CD14-positive monocyte (primary cell): ENCODE data around the gene RASD2. TPM values are rescaled to one million over a fixed set of nuclear protein-coding genes. Genes with fewer than 3 reads are reported as not detected.

Source experiments
- DNase-seq, 3 donors: peaks; one replicate each; pipeline ENCODE4 v3.0.0-alpha.2; 2011 to 2022
- H2AFZ ChIP-seq: 2 replicates; pipeline ENCODE4 v1.6.0; 2012; ENCODE audit warnings: mild to moderate bottlenecking, low read depth, low read length, inconsistent platforms; ENCODE audit not compliant: insufficient read depth, poor library complexity, severe bottlenecking
- H3K27ac ChIP-seq, 2 donors: 1 replicate in 1 of 2; 2 replicates in 1 of 2; pipeline ENCODE4 v1.5.1; 2012 to 2013; ENCODE audit warnings: low read length in 2 of 2, control low read depth in 1 of 2, inconsistent platforms in 1 of 2, low read depth in 1 of 2, mild to moderate bottlenecking in 1 of 2
- H3K27me3 ChIP-seq, 2 donors: one replicate each; pipeline versions ENCODE4 v1.6.0 to v1.6.1; 2011 to 2013; ENCODE audit warnings: low read length in 2 of 2; ENCODE audit not compliant: control insufficient read depth in 2 of 2, insufficient read depth in 2 of 2
- H3K36me3 ChIP-seq, 2 donors: replicated peaks in 1 of 2; 1 replicate in 1 of 2; 2 replicates in 1 of 2; pipeline versions ENCODE4 v1.5.1 to v1.6.1; 2012 to 2013; ENCODE audit warnings: low read length in 2 of 2, control low read depth in 1 of 2, inconsistent platforms in 1 of 2, mild to moderate bottlenecking in 1 of 2; ENCODE audit not compliant: insufficient read depth in 2 of 2, control insufficient read depth in 1 of 2
- H3K4me1 ChIP-seq, 2 donors: 1 replicate in 1 of 2; 2 replicates in 1 of 2; pipeline versions ENCODE4 v1.5.1 to v1.6.1; 2012 to 2013; ENCODE audit warnings: low read length in 2 of 2, control low read depth in 1 of 2, inconsistent platforms in 1 of 2, mild to moderate bottlenecking in 1 of 2, moderate library complexity in 1 of 2; ENCODE audit not compliant: insufficient read depth in 2 of 2, control insufficient read depth in 1 of 2
- H3K4me2 ChIP-seq: replicated peaks from 2 replicates; pipeline ENCODE3; 2012; ENCODE audit warnings: low read length, moderate library complexity, mild to moderate bottlenecking; ENCODE audit not compliant: poor library complexity, severe bottlenecking; ENCODE audit errors: extremely low read depth
- H3K4me3 ChIP-seq, 3 experiments: fragments of 200-600 bp in 1 of 3; sonication (generic) in 1 of 3; replicated peaks in 1 of 3; 1 replicate in 2 of 3; 2 replicates in 1 of 3; pipeline ENCODE4 v1.5.1; 2011 to 2013; ENCODE audit warnings: low read length in 3 of 3, mild to moderate bottlenecking in 3 of 3, control low read depth in 2 of 3, low read depth in 2 of 3, inconsistent platforms in 1 of 3, moderate library complexity in 1 of 3
- H3K79me2 ChIP-seq: 2 replicates; pipeline ENCODE4 v1.6.0; 2012; ENCODE audit warnings: mild to moderate bottlenecking, control low read depth, inconsistent platforms, low read length, moderate library complexity; ENCODE audit not compliant: insufficient read depth
- H3K9ac ChIP-seq: 2 replicates; pipeline ENCODE4 v1.6.0; 2017; ENCODE audit warnings: low read length, mild to moderate bottlenecking; ENCODE audit not compliant: insufficient read depth, poor library complexity, severe bottlenecking
- H3K9me3 ChIP-seq, 2 donors: replicated peaks in 1 of 2; 1 replicate in 1 of 2; 2 replicates in 1 of 2; pipeline versions ENCODE4 v1.5.1 to v1.6.1; 2012 to 2013; ENCODE audit warnings: low read length in 2 of 2, control low read depth in 1 of 2; ENCODE audit not compliant: control insufficient read depth in 1 of 2, insufficient read depth in 1 of 2
- H4K20me1 ChIP-seq: 2 replicates; pipeline ENCODE4 v1.6.0; 2012; ENCODE audit warnings: mild to moderate bottlenecking, low read length, control low read depth, moderate library complexity; ENCODE audit not compliant: insufficient read depth
- H3K27ac Mint-ChIP-seq, 7 donors: one replicate each; pipeline ENCODE4 v1.8.0; 2020; ENCODE audit warnings: mild to moderate bottlenecking in 7 of 7, mixed read lengths in 7 of 7, moderate library complexity in 6 of 7, inconsistent platforms in 2 of 7
- H3K27me3 Mint-ChIP-seq, 3 donors: one replicate each; pipeline ENCODE4 v1.8.0; 2021 to 2022; ENCODE audit warnings: low read depth in 3 of 3, mild to moderate bottlenecking in 3 of 3, mixed read lengths in 3 of 3, moderate library complexity in 3 of 3, inconsistent platforms in 1 of 3
- H3K36me3 Mint-ChIP-seq, 2 donors: one replicate each; pipeline ENCODE4 v1.8.0; 2020; ENCODE audit warnings: mixed read lengths in 2 of 2, inconsistent platforms in 1 of 2, mild to moderate bottlenecking in 1 of 2
- H3K4me1 Mint-ChIP-seq: one replicate; pipeline ENCODE4 v1.8.0; 2020; ENCODE audit warnings: mild to moderate bottlenecking, mixed read lengths
- H3K4me3 Mint-ChIP-seq, 2 donors: one replicate each; pipeline ENCODE4 v1.8.0; 2020; ENCODE audit warnings: mild to moderate bottlenecking in 2 of 2, mixed read lengths in 2 of 2, moderate library complexity in 1 of 2
- H3K9me3 Mint-ChIP-seq, 7 donors: one replicate each; pipeline ENCODE4 v1.8.0; 2020 to 2022; ENCODE audit warnings: mixed read lengths in 7 of 7, mild to moderate bottlenecking in 6 of 7, moderate library complexity in 6 of 7, inconsistent platforms in 2 of 7
- WGBS: methylation state at CpG from one replicate; pipeline ENCODE4 v1.1.5; 2013; ENCODE audit warnings: missing lambda C conversion rate; ENCODE audit not compliant: insufficient coverage; 5-methylcytosine and 5-hydroxymethylcytosine counted together
- intact Hi-C, 2 donors: fragments of 100-400 bp; cut with micrococcal nuclease; formaldehyde crosslinking; loops; one replicate each; pipeline versions ENCODE4 v1.15.0 to v1.15.1; 2023
- polyA plus RNA-seq, 3 donors: library from polyadenylated mRNA; depleted of rRNA in 1 of 3; unstranded in 2 of 3; stranded (reverse) in 1 of 3; fragments of 300-500 nt in 2 of 3; fragments of >200 nt in 1 of 3; fragmentation: Illumina TruSeq in 2 of 3; gene quantifications; 1 replicate in 2 of 3; 2 replicates in 1 of 3; pipeline ENCODE4 v1.2.3, GENCODE V29; 2012 to 2021
- TF ChIP-seq, protein P1 (sequence below): fragments of 200-600 bp; IDR thresholded peaks from one replicate; pipeline ENCODE4 v1.8.0; 2022; ENCODE audit warnings: antibody characterized with exemption, mild to moderate bottlenecking

The RASD2 gene
- polyA plus RNA-seq, 3 donors = 0.29 TPM; not detected in 2

GRCh38 chr22:35582218-35582860, 41.7 kb downstream of the RASD2 start:
- DNase-seq = no peak

GRCh38 chr22:35582861-35583670, 42.4 kb downstream of the RASD2 start:
- Mint-ChIP-seq H3K4me3 (no peak overlapping the region), H3K27me3 (peaks cover 4 to 12% (median 7%) of the 10 kb centered on the region in 3 donors), H3K9me3 (peaks cover 0 to 5% (median 4%) of the 10 kb centered on the region in 7 donors), H3K4me1 (peaks cover 3% of the 10 kb centered on the region), H3K36me3 (no peaks in the 10 kb centered on the region), H3K27ac (peak overlapping the region in 1 of 7 donors; percentile 69)
- intact Hi-C loops = loop anchor here (5.0 kb wide), 3 partner anchors 39 to 231 kb away; no protein-coding TSS in a partner anchor
- no peak overlapping the region for H3K9ac ChIP-seq
- H3K4me2 ChIP-seq = no peak overlapping the region
- TF ChIP-seq, protein P1, sequence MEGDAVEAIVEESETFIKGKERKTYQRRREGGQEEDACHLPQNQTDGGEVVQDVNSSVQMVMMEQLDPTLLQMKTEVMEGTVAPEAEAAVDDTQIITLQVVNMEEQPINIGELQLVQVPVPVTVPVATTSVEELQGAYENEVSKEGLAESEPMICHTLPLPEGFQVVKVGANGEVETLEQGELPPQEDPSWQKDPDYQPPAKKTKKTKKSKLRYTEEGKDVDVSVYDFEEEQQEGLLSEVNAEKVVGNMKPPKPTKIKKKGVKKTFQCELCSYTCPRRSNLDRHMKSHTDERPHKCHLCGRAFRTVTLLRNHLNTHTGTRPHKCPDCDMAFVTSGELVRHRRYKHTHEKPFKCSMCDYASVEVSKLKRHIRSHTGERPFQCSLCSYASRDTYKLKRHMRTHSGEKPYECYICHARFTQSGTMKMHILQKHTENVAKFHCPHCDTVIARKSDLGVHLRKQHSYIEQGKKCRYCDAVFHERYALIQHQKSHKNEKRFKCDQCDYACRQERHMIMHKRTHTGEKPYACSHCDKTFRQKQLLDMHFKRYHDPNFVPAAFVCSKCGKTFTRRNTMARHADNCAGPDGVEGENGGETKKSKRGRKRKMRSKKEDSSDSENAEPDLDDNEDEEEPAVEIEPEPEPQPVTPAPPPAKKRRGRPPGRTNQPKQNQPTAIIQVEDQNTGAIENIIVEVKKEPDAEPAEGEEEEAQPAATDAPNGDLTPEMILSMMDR = peak; percentile 99
- H3K27ac ChIP-seq = no peak overlapping the region
- no peaks in the 10 kb centered on the region for H4K20me1 ChIP-seq
- H2AFZ ChIP-seq = no peak overlapping the region
- WGBS = 41% methylated on average over 7 of the region's 13 CpGs
- no peaks in the 10 kb centered on the region for H3K36me3 ChIP-seq
- peaks cover 0 to 5% of the 10 kb centered on the region in 2 donors for H3K9me3 ChIP-seq
- H3K27me3 ChIP-seq = no peaks in the 10 kb centered on the region
- H3K79me2 ChIP-seq = no peaks in the 10 kb centered on the region
- H3K4me3 ChIP-seq = no peak overlapping the region
- H3K4me1 ChIP-seq = no peaks in the 10 kb centered on the region
- peak; percentile 43 to 66 (median 55) for DNase-seq

More at GRCh38 chr22:35582218-35582860, 41.7 kb downstream of the RASD2 start:
- peaks cover 0 to 5% (median 4%) of the 10 kb centered on the region in 7 donors for H3K9me3 Mint-ChIP-seq
- Histone ChIP-seq H3K36me3 (no peaks in the 10 kb centered on the region), H3K27me3 (no peaks in the 10 kb centered on the region), H3K27ac (no peak overlapping the region), H3K79me2 (no peaks in the 10 kb centered on the region), H4K20me1 (no peaks in the 10 kb centered on the region), H3K4me2 (no peak overlapping the region), H3K4me1 (no peaks in the 10 kb centered on the region), H3K4me3 (no peak overlapping the region), H3K9ac (no peak overlapping the region), H3K9me3 (peaks cover 0 to 5% of the 10 kb centered on the region in 2 donors), H2AFZ (no peak overlapping the region)
- TF ChIP-seq, protein P1 = no peak
- intact Hi-C loops = loop anchor here (5.0 kb wide), 3 partner anchors 40 to 230 kb away; no protein-coding TSS in a partner anchor
- H3K27me3 Mint-ChIP-seq = peaks cover 4 to 12% (median 5%) of the 10 kb centered on the region in 3 donors
- no peaks in the 10 kb centered on the region for H3K36me3 Mint-ChIP-seq
- 93% methylated on average over 2 of the region's 11 CpGs for WGBS
- peaks cover 3% of the 10 kb centered on the region for H3K4me1 Mint-ChIP-seq
- H3K27ac Mint-ChIP-seq = no peak overlapping the region
- no peak overlapping the region for H3K4me3 Mint-ChIP-seq
